Hematopoietic multipotent progenitor cell treated with erythropoietin and hydrocortisone succinate and interleukin-3 and kit ligand, for 17 days (in vitro differentiated cells): ENCODE results near the gene CCDC137.

ENCODE experiments used
- DNase-seq: peaks from one replicate; pipeline ENCODE4 v3.0.0-alpha.2; 2015; ENCODE audit warnings: low spot score

Gene CCDC137

DNA sequence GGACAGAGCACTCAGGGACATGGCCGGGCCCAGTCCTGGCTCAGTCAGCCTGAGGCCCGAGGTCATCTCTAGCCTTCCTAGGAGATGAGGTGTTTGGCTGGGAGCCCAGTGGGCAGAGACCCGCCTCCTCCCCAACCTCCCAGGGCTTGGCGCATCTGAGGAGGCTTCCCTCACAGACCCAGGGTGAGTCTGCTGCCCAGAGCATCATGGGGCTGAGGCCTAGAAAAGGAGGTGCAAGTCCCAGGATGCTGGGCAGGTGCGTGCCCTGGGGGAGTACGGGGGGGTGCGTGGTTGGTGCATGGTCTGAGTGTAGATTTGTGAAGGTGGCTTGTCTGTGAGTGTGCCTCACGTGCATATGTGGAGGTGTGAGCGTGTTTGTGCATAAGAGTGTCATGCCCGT, 14.8 kb upstream of the CCDC137 start:
- DNase-seq, result no peak

DNA sequence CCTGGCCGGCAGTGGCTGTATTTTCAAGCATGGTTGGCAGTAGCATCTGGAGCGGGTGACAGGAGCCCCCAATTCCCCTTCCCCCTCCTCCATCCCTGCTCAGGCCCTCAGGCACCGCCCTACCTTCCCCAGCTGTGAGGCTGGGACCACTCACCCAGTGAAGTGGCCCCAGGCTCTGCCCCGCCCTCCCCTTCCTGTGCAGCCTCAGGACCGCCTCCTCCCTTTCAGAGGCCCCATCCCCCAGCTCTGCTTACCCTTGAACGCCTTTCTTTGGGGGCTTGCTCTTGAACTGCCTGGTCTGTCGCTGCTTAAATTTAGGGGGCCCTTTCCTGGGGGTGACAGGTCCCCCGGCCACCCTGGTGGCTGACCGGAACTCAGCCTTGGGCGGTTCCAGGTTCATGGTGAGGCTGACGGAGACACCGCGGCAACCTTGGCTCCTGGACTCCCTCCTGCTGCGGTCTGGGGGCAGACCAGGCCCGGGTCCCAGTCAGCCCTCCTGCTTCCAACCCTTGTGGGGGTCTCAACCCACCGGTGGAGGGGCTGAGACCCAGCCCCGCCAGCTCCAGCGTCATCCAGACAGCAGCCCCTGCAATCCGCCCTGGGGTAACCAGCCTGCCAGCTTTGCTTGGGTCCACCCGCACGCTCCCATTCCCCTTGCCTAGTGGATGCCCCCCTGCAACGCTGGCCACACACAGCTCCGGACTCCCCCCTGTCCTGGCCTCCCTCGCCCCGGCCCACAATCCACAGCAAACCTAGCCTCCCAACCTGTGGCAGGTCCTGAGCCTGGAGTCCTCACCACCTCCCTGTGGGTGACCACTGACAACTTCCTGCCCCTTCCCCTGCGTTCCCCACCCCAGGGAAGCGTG, 13.4 kb upstream of the CCDC137 start:
- no peak for DNase-seq

DNA sequence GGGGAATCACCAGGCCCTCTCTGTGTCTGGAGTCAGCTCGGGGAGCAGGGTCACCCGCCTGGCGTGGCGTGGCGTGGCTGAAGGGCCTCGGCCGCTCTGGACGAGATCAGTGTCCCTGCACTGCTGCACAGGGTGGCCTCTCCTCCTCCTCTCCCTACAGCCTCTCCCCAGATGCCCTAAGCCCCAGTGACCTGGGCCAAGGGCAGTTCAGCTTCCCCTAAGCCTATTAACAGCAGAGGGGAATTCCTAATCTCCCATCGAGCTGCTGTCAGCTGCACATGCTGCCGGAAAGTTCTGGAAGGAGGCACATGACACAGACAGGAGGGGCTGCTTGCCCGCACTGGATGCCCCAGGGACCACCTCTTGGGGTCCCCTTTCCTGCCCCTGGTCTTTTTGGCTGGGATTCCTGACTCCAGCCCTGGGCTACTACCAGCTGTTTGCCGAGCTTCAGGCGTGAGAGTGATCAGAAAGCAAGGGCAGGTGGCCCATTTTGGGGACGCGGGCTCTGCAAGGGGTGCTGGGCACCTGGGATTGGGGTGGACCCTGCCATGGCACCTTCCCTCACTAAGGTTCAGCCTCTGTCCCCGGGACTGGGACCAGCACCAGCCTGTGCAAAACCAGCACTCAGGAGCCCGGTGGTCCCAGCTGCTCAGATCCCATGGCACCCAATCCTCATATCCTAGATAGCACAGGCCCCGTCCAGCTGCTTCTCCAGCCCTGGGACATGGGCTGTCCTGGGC, 11.0 kb upstream of the CCDC137 start:
- no peak for DNase-seq

DNA sequence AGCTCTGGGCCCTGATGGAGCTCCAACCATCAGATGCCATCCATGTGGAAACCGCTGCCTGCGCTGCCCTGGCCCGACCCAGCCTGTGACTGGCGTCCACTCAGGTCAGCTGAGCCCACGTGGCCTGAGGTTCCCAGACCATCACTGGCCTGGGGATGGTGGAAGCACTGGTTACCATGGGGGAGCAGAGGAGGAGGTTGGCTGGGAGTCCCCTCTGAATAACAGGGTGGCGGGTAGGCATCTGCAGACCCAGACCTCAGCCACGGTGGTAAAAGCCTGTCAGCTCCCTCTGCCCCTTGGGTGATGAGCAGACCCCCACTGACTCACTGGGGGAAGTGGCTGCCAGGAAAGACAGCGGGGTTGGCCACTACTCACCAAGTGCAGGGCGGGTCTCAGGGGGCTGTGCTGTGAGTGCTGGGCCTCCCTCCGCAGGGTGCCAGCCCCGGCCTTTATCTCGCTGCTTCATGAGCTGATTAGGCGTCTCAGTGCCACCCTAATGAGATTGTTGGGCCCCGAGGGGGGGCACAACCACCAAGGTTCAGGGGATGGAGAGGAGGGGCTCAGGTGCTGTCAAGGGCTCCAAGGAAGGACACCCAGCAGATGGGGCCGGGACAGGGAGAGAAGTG, 10.3 kb upstream of the CCDC137 start, which contains the start of gene PDE6G:
Gene PDE6G, minus strand, starts transcription at position 425 of the 626 bp plus-strand sequence. CDS start 3,237 bp downstream, outside the sequence.
- no peak for DNase-seq

DNA sequence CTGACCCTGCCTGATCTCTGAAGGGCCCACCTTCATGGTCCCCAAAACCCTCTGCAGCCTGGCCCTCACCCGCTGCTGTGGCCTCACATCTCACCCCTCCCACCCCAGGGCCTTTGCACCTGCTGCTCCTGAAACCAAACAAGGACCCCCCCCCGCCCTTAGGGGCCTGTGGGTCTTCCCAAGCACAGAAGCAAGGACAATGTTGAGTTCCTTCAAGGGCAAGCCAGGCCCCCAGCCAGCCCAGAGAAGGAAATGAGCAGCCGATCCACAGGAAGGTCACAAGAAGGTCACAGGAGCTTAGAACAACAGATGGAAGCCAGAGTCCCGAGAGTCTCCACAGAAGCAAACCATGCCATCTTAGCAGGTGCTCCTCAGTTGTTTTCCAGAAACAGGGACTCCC, 9.7 kb upstream of the CCDC137 start:
- no peak for DNase-seq

DNA sequence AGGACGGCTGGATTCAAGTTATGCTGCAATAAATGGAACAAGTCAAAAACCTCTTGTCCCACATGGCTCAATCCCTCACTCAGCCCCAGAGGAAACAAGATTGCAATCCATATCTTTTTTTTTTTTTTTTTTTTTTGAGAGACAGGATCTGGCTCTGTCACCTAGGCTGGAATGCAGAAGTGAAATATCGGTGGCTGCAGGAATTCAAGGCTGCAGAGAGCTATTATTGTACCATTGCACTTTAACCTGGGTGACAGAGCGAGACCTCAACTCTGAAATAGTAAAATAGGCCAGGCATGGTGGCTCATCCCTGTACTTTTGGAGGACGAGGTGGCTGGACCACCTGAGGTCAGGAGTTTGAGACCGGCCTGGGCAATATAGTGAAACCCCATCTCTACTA, 7.5 kb upstream of the CCDC137 start:
- DNase-seq, result no peak

DNA sequence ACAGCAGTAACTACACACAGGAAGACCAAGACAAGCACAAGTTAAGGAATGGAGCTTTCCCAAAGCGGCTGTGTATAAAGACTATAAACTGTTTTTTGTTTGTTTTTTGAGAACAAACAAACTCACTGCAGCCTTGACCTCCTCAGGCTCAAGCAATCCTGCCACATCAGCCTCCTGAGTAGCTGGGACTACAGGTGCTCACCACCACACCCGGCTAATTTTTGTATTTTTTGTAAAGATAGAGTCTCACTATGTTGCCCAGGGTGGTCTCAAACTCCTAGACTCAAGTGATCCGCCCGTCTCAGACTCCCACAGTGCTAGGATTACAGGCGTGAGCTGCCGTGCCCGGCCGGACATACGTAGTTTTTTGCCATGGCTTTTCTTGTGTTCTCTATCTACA, 6.1 kb upstream of the CCDC137 start:
- no peak for DNase-seq

DNA sequence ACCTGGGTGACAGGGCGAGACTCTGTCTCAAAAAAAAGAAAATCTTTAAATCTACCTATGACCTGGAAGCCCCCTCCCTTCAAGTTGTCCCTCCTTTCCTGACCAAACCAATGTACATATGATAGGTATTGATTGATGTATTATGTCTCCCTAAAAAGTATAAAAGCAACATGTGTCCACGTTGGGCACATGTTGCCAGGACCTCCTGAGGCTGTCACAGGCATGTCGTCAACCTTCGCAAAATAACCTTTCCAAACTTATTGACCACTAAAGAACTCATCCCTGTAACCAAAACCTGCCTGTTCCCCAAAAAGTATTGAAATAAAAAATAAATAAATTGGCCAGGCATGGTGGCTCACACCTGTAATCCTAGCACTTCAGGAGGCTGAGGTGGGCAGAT, 4.5 kb upstream of the CCDC137 start:
- no peak for DNase-seq

DNA sequence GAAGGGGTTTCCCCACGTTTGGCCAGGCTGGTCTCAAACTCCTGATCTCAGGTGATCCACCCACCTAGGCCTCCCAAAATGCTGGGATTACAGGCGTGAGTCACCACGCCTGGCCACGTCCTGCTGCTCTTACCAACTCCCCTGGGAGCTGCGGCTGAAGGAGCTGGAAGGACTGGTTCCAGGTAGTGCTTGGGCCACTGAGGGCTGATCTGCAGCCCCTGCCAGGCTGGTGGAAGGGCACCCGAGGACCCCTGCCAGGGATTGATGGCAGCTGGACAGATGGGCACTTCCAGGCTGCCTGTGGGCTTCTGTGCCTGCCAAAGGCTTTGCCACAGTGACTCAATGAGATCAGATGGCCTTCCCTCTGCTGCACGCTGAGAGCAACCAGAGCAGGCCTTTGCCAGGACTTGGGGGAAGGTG, 2.5 kb upstream of the CCDC137 start:
- DNase-seq, result no peak

DNA sequence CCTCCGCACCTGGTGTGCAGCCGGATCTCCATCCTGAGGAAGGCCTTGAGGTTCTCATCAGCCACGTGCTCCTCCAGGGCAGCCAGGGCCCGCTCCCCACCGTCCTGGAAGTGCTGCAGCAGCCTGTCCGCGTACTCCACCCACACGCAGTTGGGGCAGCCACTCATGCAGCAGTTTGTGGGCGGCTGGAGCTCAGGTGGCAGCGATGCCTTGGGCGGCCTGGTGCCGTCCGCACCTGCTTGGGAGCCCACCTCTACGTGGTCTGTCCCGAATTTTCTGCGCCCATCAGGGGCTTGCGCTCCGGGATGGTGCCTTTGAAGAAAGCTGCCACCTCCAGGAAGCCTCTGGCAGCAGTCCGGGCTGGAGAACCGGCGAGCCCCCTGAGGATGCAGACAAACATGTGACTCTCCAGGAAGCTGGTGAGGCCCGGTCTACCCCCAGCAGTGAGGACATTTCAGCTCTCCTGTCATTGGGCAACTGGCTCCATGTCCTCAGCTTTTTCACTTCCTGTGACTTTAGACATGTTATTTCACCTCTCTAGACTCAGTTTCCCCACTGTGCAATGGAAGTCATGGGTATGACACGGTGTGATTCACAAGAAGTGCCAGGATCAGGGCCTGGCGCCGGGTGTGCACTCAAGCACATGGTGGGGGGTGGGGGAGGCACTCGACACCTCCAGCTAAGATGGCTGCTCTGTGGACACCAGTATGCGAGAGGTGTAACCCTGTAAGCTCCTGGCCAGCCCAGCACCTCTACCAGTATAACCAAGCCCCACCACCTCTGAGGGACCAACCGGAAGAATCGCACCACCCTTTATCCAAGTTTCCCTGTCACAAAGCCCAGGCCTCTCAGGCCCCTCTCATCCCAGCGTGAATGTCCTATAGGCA, 1.1 kb upstream of the CCDC137 start:
- no peak for DNase-seq

DNA sequence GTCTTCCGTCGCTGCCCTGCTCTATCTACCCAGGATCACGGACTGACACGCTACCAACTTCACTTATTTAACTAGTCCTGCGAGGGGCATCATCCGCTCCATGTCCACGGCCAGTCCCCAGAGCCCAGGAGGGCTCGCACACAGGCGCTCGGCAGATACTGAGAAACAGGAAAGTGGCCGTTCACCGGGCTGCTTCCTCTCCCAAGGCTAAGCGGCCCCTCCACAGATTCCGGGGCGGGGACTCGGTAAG, 520 bp upstream of the CCDC137 start:
- peak; percentile 26 for DNase-seq

DNA sequence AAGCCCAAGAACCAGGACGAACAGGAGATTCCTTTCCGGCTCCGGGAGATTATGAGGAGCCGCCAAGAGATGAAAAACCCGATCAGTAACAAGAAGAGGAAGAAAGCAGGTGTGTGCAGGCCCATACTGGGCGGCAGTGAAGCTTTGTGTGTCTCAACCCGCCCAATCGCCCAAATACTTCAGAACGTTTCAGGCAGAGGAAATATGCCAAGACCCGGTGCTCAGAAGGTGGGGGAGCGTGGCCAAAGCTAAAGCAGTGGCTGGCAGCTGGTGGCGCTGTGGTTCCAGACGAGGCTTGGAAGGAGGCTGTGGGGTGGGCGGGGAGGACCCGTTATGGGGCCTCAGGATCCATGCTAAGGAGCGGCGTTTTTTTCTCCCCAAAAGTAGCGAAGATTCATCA, 1.2 kb downstream of the CCDC137 start:
- no peak for DNase-seq

DNA sequence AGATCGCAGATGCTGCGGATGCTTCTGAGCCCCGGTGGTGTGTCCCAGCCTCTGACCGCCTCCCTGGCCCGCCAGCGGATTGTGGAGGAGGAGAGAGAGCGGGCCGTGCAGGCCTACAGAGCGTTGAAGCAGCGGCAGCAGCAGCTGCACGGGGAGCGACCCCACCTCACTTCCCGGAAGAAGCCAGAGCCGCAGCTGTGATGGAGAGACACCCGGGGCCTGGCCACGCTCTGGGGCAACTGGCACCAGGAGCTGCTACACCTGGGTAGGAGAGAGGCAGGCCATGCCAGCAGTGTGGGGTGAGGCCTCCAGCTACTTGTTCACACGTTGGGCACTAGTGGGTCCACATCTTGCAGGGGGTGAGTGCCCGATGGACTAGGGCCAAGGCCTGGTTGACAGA, 6.0 kb downstream of the CCDC137 start:
- no peak for DNase-seq

DNA sequence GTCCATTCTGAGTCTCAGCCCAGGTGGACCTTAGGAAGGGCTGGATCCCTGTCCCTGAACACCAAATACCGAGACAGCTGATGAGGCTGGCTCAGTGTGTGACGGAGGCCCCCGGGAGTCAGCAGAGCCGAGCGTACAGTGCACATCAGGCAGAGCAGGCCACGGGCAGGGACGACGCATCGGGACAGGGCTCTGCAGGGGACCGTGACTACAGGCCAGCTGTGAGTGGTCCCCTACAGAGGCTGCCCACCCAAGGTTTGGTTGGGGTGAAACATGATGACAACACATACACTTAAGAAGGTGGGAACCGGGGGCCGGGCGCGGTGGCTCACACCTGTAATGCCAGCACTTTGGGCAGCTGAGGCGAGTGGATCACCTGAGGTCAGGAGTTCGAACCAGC, 6.4 kb downstream of the CCDC137 start:
- no peak for DNase-seq

DNA sequence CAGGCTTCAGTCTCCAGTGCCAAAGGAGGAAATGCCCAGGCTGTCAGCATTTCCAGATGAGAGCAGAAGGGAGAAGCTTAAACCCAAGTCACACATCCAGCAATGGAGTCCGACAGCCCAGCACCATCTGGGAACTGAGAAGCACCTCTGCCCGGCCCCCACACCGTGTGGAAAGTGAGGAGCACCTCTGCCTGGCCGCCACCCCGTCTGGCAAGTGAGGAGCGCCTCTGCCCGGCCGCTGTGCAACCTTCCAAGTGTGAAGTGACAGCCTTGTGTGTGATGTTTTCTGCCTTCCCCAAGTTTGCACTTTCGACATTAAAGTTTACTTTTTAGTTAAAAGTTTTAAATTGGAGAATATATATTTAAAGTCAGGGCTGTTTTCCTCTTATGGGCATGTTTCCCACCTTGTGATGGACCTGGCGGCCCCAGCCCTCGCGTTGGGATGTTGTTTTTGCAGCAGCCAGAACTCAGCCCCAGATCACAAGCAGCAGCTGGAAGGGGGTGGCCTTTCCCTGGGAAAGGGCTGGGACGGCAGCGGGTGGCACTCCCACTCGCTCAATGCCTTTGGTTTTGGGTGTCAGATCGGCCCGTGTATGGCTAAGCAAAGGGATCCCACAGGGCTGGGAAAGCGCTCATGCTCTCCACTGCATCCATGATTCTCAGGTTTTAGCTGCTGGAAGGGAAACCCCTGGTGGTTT, 7.2 kb downstream of the CCDC137 start:
- DNase-seq, result no peak

DNA sequence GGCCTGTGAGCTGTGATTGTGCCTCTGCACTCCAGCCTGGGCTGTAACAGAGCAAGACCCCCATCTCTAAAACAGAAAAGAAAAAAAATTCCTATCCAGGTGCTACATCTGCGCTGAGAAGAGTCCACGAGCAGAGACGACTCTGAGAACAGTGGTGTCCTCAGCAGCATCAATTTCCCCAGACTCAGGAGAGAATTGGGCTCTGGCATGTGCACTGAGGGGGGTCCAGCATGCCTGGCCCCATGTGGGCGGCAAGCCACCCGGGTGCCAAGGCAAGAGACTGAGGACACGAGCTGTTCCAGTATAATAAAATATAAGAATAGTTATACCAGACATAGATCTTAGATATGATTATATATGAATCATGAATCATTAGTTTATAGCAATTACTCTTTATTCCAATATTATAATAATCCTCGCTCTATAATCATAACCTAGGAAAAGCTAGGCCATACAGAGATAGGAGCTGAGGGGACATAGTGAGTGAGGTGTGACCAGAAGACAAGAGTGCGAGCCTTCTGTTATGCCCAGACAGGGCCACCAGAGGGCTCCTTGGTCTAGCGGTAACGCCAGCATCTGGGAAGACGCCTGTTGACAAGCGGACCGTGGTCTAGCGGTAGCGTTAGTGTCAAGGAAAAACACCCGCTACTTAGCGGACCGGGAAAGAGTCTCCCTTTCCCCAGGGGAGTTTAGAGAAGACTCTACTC, 9.1 kb downstream of the CCDC137 start:
- peak; percentile 56 for DNase-seq

DNA sequence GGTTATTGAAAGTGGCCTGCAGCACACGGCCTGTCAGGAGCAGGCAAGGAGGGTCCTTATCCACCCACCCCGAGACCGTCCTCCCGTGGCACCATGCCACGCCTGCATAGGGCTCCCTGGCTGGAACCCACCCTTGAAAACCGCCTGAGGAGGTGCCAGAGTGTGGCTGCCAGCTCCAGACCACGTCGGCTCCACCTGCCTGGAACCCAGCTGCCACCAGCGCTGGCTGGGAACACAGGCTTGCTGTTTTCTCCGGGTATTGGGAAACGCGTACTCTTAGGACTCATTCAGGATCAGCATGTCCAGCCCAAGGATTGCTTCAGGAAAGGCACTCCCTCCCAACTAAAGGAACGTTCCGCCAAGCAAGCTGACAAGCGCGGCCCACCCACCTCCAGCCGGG, 10.4 kb downstream of the CCDC137 start:
- no peak for DNase-seq

DNA sequence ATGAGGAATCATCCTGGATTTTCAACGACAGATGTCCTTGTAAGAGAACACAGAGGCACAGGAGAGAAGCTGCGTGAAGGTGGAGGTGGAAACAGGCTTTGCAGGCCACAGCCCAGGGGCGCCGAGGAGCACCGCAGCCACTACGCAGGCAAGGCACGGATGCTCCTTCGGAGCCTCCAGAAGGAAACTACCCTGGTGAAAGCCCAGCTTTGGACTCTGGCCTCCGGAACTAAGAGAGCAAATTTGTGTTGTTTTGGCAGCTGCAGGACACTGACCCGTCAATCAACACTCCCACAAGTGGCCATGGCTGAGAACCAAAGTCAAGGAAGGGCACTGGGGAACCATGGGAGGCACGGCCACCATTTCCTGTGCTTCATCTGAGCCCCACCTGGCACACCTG, 13.6 kb downstream of the CCDC137 start:
- no peak for DNase-seq

DNA sequence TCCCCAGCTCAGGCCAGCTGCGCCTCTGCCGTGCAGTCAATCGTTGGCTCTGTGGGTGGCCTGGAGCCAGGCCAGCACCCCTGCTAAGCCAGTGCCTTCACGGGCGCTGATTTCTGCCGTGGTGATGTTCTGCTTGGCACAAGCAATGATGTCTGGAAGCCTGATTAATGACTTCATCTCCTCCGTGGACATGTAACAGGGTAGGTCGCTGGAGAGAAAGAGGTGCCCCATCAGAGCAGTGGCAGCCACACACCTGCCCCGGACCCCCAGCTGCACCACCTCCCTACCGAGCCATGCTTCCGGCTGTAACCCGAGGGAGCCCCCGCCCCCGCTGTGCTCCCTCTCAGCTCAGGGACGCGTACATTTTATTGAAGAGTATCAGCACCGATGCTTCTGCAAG, 15.1 kb downstream of the CCDC137 start:
- DNase-seq, result no peak

DNA sequence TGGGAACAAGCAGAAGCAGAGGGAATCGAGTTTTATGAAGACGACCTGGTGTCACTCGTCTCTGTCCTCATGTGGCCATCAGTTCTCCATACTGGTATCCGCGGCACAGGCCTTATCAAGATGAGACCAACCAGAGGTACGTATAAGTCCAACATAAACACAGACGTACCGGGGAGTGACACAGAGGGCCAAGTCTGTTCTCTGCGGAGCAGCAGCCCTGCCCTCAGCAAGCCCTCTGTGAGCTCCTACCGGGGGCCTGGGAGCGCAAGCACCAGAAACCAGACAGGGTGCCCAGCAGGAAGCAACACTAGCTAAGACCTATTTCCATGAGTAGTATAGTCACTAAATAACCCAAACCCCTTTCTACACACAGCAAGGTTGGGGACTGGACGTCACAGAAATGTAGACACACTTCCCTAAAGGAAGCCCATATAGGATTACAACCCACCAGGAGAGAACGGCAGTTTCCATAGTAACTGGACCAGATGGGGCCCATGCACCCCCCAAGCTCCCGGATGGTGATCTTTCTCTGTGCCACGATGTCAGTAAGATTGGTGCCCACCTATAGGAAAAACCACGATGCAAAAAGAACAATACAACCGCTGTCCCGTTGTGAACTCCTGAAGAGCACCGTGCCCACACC, 16.1 kb downstream of the CCDC137 start:
- no peak for DNase-seq

DNA sequence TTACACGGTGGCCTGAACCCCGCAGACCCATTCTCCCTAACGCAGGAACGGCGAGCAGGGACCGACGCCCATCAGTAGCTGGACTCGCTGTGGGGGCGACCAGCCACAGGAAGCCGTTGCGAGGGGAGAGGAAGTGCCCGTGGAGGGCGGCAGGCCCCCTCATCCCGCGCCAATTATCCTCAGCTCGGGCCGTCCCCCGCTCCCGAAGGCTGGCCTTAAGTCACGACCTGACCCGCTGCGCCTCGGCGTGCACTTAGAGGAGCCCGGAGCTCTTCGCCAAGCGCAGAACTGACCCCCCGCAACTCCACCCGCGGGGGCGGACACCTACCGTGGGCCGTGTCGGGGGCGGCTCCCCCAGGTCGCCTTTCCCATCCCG, 16.7 kb downstream of the CCDC137 start:
- DNase-seq, result no peak
